Measurements from ENCODE around the gene GKN1. TPM values are rescaled to one million over a fixed set of nuclear protein-coding genes. Genes with fewer than 3 reads are reported as not detected.

Gene GKN1
- total RNA-seq, 1 donor from 2014 or later: not detected

DNA sequence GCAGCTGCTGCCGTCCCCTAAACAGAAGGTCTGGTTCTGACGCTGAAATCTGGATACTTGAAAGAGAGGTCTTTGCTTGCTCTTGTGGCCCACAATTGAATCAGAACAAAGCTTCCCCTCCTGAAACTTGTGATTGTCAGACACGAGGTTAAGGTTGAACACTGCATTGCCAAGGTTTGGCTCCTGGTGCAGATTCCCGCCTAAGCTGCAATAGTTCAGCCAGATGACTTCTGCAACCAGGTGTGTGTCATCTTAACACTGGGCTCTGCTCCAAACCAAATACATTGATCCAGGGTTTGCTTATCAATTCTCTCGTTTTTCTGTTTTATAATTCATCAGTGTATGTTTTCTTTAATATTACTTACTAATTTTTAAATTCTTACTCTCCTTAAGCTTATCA is 14.6 kb downstream of the GKN1 start:
- H3K36me3 ChIP-seq (ENCODE audit: control insufficient read depth, insufficient read depth, low read length): no peaks in the 10 kb centered on the region
- FAIRE-seq (no peak), DNase-seq (ENCODE audit: low read depth) (no peak)
- TF ChIP-seq, protein P1, sequence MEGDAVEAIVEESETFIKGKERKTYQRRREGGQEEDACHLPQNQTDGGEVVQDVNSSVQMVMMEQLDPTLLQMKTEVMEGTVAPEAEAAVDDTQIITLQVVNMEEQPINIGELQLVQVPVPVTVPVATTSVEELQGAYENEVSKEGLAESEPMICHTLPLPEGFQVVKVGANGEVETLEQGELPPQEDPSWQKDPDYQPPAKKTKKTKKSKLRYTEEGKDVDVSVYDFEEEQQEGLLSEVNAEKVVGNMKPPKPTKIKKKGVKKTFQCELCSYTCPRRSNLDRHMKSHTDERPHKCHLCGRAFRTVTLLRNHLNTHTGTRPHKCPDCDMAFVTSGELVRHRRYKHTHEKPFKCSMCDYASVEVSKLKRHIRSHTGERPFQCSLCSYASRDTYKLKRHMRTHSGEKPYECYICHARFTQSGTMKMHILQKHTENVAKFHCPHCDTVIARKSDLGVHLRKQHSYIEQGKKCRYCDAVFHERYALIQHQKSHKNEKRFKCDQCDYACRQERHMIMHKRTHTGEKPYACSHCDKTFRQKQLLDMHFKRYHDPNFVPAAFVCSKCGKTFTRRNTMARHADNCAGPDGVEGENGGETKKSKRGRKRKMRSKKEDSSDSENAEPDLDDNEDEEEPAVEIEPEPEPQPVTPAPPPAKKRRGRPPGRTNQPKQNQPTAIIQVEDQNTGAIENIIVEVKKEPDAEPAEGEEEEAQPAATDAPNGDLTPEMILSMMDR (IDR thresholded peaks at IDR 0.05; ENCODE audit: insufficient read depth, low read length, severe bottlenecking): no peak
- H3K4me3 ChIP-seq (ENCODE audit: low read depth, low read length): no peak overlapping the region
- peaks cover 2% of the 10 kb centered on the region for H3K27me3 ChIP-seq (ENCODE audit: control insufficient read depth, insufficient read depth, low read length)

DNA sequence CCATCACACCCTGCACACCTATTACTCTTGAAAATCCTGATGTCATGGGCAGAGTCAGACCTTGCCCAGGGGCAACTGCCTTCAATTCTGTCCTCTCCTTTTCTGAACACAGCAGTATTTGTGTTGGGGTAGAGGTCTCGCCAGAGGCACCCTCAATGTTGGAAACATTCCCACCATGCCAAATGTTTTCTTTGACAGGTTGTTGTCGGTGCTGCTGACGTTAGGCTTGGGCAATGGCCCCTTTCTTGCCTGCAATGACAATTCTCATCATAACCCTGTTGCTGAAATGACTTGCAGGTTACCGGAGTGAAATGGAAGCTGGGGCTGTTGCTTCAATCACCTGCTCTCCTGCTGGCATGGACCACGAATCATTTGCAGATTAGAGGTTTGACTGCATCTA is 17.9 kb downstream of the GKN1 start:
- Histone ChIP-seq H3K27me3 (ENCODE audit: control insufficient read depth, insufficient read depth, low read length) (peaks cover 2% of the 10 kb centered on the region), H3K36me3 (ENCODE audit: control insufficient read depth, insufficient read depth, low read length) (no peaks in the 10 kb centered on the region), H3K4me3 (ENCODE audit: low read depth, low read length) (no peak overlapping the region)
- DNase-seq (ENCODE audit: low read depth): no peak
- TF ChIP-seq, protein P1 (IDR thresholded peaks at IDR 0.05; ENCODE audit: insufficient read depth, low read length, severe bottlenecking): no peak
- no peak for FAIRE-seq

DNA sequence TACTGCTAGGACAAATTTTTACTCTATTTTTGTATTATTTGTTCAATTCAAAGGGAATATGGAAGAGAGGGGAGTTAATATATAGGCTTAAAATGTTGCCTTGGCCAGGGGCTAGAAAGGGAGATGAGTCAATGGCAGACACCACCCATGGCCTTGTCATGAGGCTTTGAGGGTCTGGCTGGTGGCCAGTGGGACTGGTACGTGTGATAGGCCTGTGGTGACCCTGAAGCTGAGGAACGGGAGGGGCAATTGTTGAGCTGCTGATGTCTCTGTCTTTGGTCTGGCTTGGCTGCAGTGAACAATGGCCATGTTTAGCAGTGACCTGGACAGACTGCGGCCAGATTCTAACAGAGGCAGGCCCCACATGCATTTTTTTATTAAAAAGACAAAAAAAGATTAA is 18.5 kb downstream of the GKN1 start:
- no peak overlapping the region for H3K4me3 ChIP-seq (ENCODE audit: low read depth, low read length)
- DNase-seq (ENCODE audit: low read depth) (no peak), FAIRE-seq (no peak)
- TF ChIP-seq, protein P1 (IDR thresholded peaks at IDR 0.05; ENCODE audit: insufficient read depth, low read length, severe bottlenecking): no peak
- peaks cover 2% of the 10 kb centered on the region for H3K27me3 ChIP-seq (ENCODE audit: control insufficient read depth, insufficient read depth, low read length)
- H3K36me3 ChIP-seq (ENCODE audit: control insufficient read depth, insufficient read depth, low read length): no peaks in the 10 kb centered on the region

DNA sequence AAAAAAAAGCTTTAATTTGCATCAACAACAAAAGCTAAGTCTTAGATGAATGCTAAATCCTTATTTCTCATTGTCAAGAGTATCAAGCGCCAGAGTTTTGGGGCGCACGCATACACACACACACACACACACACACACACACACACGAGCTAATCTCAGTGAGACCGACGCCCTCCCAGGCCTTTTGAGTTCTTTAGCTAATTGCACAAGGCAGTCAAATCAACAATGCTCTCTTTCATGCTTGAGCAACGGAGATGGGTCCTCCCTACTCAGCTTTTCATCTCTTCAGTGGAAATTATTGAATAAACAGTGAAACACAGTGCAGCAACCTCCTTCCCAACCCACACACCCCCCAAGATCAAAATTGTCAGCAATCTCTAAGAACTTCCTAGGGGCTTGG is 19.2 kb downstream of the GKN1 start:
- peaks cover 2% of the 10 kb centered on the region for H3K27me3 ChIP-seq (ENCODE audit: control insufficient read depth, insufficient read depth, low read length)
- FAIRE-seq (no peak), DNase-seq (ENCODE audit: low read depth) (no peak)
- TF ChIP-seq, protein P1 (IDR thresholded peaks at IDR 0.05; ENCODE audit: insufficient read depth, low read length, severe bottlenecking): no peak
- H3K36me3 ChIP-seq (ENCODE audit: control insufficient read depth, insufficient read depth, low read length): no peaks in the 10 kb centered on the region
- no peak overlapping the region for H3K4me3 ChIP-seq (ENCODE audit: low read depth, low read length)

DNA sequence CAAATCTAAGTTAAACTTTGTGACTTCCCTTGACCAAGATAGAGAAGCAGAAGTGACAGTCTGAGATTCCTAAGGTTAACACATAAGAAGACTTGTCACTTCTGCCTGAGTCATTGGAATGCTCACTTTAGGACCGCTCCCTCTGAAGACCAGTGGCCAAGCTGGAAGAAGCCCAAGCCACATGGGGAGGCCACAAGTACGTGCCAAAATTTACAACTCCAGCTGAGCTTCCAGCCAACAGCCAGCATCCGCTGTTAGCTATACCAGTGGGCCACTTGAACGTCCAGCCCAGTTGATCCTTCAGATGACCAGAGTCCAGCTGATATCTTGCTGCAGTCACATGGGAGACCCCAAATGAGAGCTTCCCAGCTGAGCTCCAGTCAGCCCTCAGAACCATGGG is 20.4 kb downstream of the GKN1 start:
- Histone ChIP-seq H3K36me3 (ENCODE audit: control insufficient read depth, insufficient read depth, low read length) (no peaks in the 10 kb centered on the region), H3K27me3 (ENCODE audit: control insufficient read depth, insufficient read depth, low read length) (no peaks in the 10 kb centered on the region), H3K4me3 (ENCODE audit: low read depth, low read length) (no peak overlapping the region)
- TF ChIP-seq, protein P1 (IDR thresholded peaks at IDR 0.05; ENCODE audit: insufficient read depth, low read length, severe bottlenecking): no peak
- FAIRE-seq: no peak
- DNase-seq (ENCODE audit: low read depth): no peak

DNA sequence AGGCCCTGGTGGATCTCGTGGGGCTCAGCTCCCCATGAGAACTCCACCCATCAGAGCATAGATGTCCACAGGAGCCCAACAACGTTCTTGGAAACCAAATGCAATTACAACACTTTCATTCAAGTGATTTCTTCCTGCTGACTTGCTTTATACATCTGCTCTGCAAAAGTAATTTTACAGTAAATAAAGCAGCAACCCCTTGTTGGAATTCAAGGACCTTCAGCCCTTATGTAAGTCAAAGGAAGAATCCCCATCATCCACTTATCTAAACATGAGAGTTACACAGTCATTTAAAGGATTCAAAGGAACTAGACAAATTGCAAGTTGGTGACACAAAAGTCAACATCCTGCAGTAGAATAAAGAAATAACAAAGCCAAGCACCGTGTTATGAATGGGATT is 21.5 kb downstream of the GKN1 start:
- TF ChIP-seq, protein P1 (IDR thresholded peaks at IDR 0.05; ENCODE audit: insufficient read depth, low read length, severe bottlenecking): no peak
- Histone ChIP-seq H3K27me3 (ENCODE audit: control insufficient read depth, insufficient read depth, low read length) (no peaks in the 10 kb centered on the region), H3K36me3 (ENCODE audit: control insufficient read depth, insufficient read depth, low read length) (no peaks in the 10 kb centered on the region), H3K4me3 (ENCODE audit: low read depth, low read length) (no peak overlapping the region)
- FAIRE-seq (no peak), DNase-seq (ENCODE audit: low read depth) (no peak)

All from bronchial epithelial cell (primary cell).